ENCODE data around the gene ASB15.

DNA sequence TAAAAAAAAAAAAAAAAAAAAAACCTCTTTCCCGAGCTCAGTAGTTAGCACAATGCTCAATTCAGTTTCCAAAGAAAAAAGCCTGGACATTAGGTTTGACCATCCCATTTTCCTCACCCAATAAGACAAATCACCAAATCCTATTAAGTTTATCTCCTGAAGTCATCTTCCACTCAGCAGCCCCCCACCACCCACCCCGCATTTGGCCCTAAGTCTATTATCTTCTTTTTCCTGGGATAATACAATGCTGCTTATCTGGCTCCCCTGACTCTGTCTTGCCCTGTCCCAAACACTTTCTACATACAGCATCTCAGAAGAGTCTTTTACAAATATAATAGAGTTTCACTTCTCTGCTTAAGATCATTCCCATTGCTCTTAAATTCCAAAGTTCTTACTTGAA lies 36.3 kb downstream of the ASB15 start:
- TF ChIP-seq POLR2G (IDR thresholded peaks at IDR 0.05; ENCODE audit: low read depth, low read length) (no peak), POLR2A (IDR thresholded peaks at IDR 0.05; ENCODE audit: insufficient read depth in 1 of 2, low read depth in 2 of 2, low read length in 2 of 2) (no peak), ZFP90 (CRISPR knock-in tag; IDR thresholded peaks at IDR 0.05; ENCODE audit: borderline replicate concordance) (no peak), ZNF616 (CRISPR knock-in tag; IDR thresholded peaks at IDR 0.05; ENCODE audit: low read depth) (no peak)
